GM23248 (cell line): ENCODE data around the gene CXorf58. TPM values are rescaled to one million over a fixed set of nuclear protein-coding genes. Genes with fewer than 3 reads are reported as not detected.
"Not testable (repeated sequence)": the region's sequence is repeated elsewhere in the genome, so short reads cannot be mapped to it uniquely, and the experiment has no call there.

Experiments used
- DNase-seq: peaks from one replicate; pipeline ENCODE4 v3.0.0-alpha.2; 2015
- H2AFZ ChIP-seq: fragments of 200-600 bp; sonication (generic); 2 replicates; pipeline ENCODE4 v1.6.1; 2016; ENCODE audit warnings: antibody characterized with exemption
- H3F3A ChIP-seq: fragments of 200-600 bp; sonication (generic); 2 replicates; pipeline ENCODE4 v1.6.1; 2016; ENCODE audit warnings: mild to moderate bottlenecking, antibody characterized with exemption, mixed run types; ENCODE audit not compliant: insufficient read depth
- H3K27ac ChIP-seq: fragments of 200-600 bp; sonication (generic); 2 replicates; pipeline ENCODE4 v1.5.1; 2016; ENCODE audit warnings: mild to moderate bottlenecking
- H3K27me3 ChIP-seq: fragments of 200-600 bp; sonication (generic); replicated peaks from 2 replicates; pipeline ENCODE4 v1.6.1; 2016; ENCODE audit warnings: mild to moderate bottlenecking; ENCODE audit not compliant: insufficient read depth
- H3K36me3 ChIP-seq: fragments of 200-600 bp; sonication (generic); 2 replicates; pipeline ENCODE4 v1.6.1; 2016; ENCODE audit warnings: low read depth, mild to moderate bottlenecking
- H3K4me1 ChIP-seq: fragments of 200-600 bp; sonication (generic); 2 replicates; pipeline ENCODE4 v1.6.1; 2016; ENCODE audit warnings: mild to moderate bottlenecking; ENCODE audit not compliant: insufficient read depth
- H3K4me2 ChIP-seq: fragments of 200-600 bp; sonication (generic); one replicate; pipeline ENCODE4 v1.6.1; 2016; ENCODE audit warnings: mild to moderate bottlenecking; ENCODE audit not compliant: unreplicated experiment
- H3K4me3 ChIP-seq: fragments of 200-600 bp; sonication (generic); 2 replicates; pipeline ENCODE4 v1.5.1; 2016; ENCODE audit warnings: mild to moderate bottlenecking
- H3K79me2 ChIP-seq: fragments of 200-600 bp; sonication (generic); 2 replicates; pipeline ENCODE4 v1.6.1; 2016; ENCODE audit warnings: mild to moderate bottlenecking; ENCODE audit not compliant: insufficient read depth
- H3K9ac ChIP-seq: fragments of 200-600 bp; sonication (generic); 2 replicates; pipeline ENCODE4 v1.6.1; 2016; ENCODE audit warnings: mild to moderate bottlenecking
- H3K9me2 ChIP-seq: fragments of 200-600 bp; sonication (generic); 2 replicates; pipeline ENCODE4 v1.6.1; 2016; ENCODE audit warnings: mixed run types, mild to moderate bottlenecking, moderate library complexity; ENCODE audit not compliant: insufficient read depth
- H3K9me3 ChIP-seq: fragments of 200-600 bp; sonication (generic); one replicate; pipeline ENCODE4 v1.6.1; 2017; ENCODE audit warnings: low read depth
- H4K20me1 ChIP-seq: fragments of 200-600 bp; sonication (generic); 2 replicates; pipeline ENCODE4 v1.6.0; 2016; ENCODE audit not compliant: insufficient read depth
- EZH2 ChIP-seq: fragments of 200-600 bp; sonication (generic); IDR thresholded peaks from 2 replicates; pipeline ENCODE4 v1.6.1; 2018; ENCODE audit warnings: antibody characterized with exemption, mild to moderate bottlenecking; ENCODE audit not compliant: insufficient read depth, poor library complexity, severe bottlenecking
- EZH2phosphoT487 ChIP-seq: fragments of 200-600 bp; sonication (generic); IDR thresholded peaks from 2 replicates; pipeline ENCODE4 v1.6.1; 2018; ENCODE audit warnings: antibody characterized with exemption, moderate library complexity, mild to moderate bottlenecking, low read depth; ENCODE audit not compliant: insufficient read depth
- WGBS, 2 experiments: methylation state at CpG; one replicate each; pipeline ENCODE4 v1.1.6; 2015 to 2017; ENCODE audit warnings: low lambda C conversion rate in 2 of 2, low coverage in 1 of 2; ENCODE audit errors: missing lambda C conversion rate in 2 of 2; 5-methylcytosine and 5-hydroxymethylcytosine counted together
- in situ Hi-C: fragments of 300-500 bp; cut with MboI; formaldehyde crosslinking; loops from 2 replicates; pipeline ENCODE4 v1.15.0; 2020
- polyA plus RNA-seq: library from polyadenylated mRNA; unstranded; fragments of >200 nt; fragmentation: Nextera tagmentation; extraction: Ambion mirVana; gene quantifications from 2 replicates; pipeline ENCODE4 v1.2.1, GENCODE V29; 2016
- total RNA-seq: library from RNA; depleted of rRNA; stranded (reverse); fragments of >200 nt; shearing (Covaris generic); gene quantifications from 2 replicates; pipeline ENCODE4 v1.2.3, GENCODE V29; 2014

The CXorf58 gene
- total and polyA plus RNA-seq, 2 experiments from 2014 or later, result not detected

- 64 to 73% methylated on average over 3 of the region's 3 CpGs for WGBS, 2 experiments
- no peak overlapping the region for H3K27ac ChIP-seq
- H3K4me3 ChIP-seq, result no peak overlapping the region
- H3K79me2 ChIP-seq, result no peaks in the 10 kb centered on the region
- no peak overlapping the region for H2AFZ ChIP-seq
- in situ Hi-C loops, result no loop called here
- H3K4me1 ChIP-seq, result no peaks in the 10 kb centered on the region
- H3K9me2 ChIP-seq, result no peaks in the 10 kb centered on the region
- no peak for DNase-seq
- H3K9me3 ChIP-seq, result no peaks in the 10 kb centered on the region
- H3K36me3 ChIP-seq, result no peaks in the 10 kb centered on the region
- no peaks in the 10 kb centered on the region for H4K20me1 ChIP-seq
- no peaks in the 10 kb centered on the region for H3K27me3 ChIP-seq
- no peak overlapping the region for H3K4me2 ChIP-seq
- TF ChIP-seq EZH2phosphoT487 (no peak), EZH2 (no peak)
- no peaks in the 10 kb centered on the region for H3F3A ChIP-seq
- H3K9ac ChIP-seq, result no peak overlapping the region
Measured at GRCh38 chrX:23959781-23960180, 52.0 kb downstream of the CXorf58 start.

GRCh38 chrX:23964191-23964590, 56.4 kb downstream of the CXorf58 start:
- no peaks in the 10 kb centered on the region for H3F3A ChIP-seq
- H3K9me3 ChIP-seq, result no peaks in the 10 kb centered on the region
- no peaks in the 10 kb centered on the region for H3K79me2 ChIP-seq
- no peaks in the 10 kb centered on the region for H3K27me3 ChIP-seq
- H3K27ac ChIP-seq, result no peak overlapping the region
- no peak overlapping the region for H3K4me3 ChIP-seq
- no peak overlapping the region for H2AFZ ChIP-seq
- no peaks in the 10 kb centered on the region for H3K9me2 ChIP-seq
- no peak for TF ChIP-seq EZH2
- no peak for TF ChIP-seq EZH2phosphoT487
- H3K4me2 ChIP-seq, result no peak overlapping the region
- no peaks in the 10 kb centered on the region for H3K36me3 ChIP-seq
- WGBS, 2 experiments, result 47 to 54% methylated on average over 4 of the region's 5 CpGs
- no peak for DNase-seq
- no peak overlapping the region for H3K9ac ChIP-seq
- no peaks in the 10 kb centered on the region for H3K4me1 ChIP-seq
- in situ Hi-C loops, result no loop called here
- H4K20me1 ChIP-seq, result no peaks in the 10 kb centered on the region

- H3F3A ChIP-seq, H3K4me1 ChIP-seq, H3K27me3 ChIP-seq, H3K4me2 ChIP-seq, in situ Hi-C loops, H3K9ac ChIP-seq, H3K79me2 ChIP-seq, H3K9me3 ChIP-seq, H3K27ac ChIP-seq, DNase-seq, H4K20me1 ChIP-seq, H2AFZ ChIP-seq, H3K36me3 ChIP-seq, H3K9me2 ChIP-seq, H3K4me3 ChIP-seq: not testable (repeated sequence)
- WGBS, 2 experiments, result 89 to 94% methylated on average over 6 to 8 of the region's 8 CpGs
Measured at GRCh38 chrX:23965630-23966029, 57.8 kb downstream of the CXorf58 start.

GRCh38 chrX:23978491-23978890, 70.7 kb downstream of the CXorf58 start:
- Histone ChIP-seq H3F3A (no peaks in the 10 kb centered on the region), H2AFZ (no peak overlapping the region), H3K4me3 (no peak overlapping the region), H3K9me2 (no peaks in the 10 kb centered on the region), H3K9me3 (no peaks in the 10 kb centered on the region), H3K4me1 (no peaks in the 10 kb centered on the region), H3K27ac (no peak overlapping the region), H3K9ac (no peak overlapping the region), H3K36me3 (no peaks in the 10 kb centered on the region), H3K27me3 (no peaks in the 10 kb centered on the region), H3K4me2 (no peak overlapping the region), H4K20me1 (no peaks in the 10 kb centered on the region), H3K79me2 (no peaks in the 10 kb centered on the region)
- in situ Hi-C loops, result no loop called here
- no peak for TF ChIP-seq EZH2phosphoT487
- TF ChIP-seq EZH2, result no peak
- WGBS, 2 experiments, result 67 to 68% methylated on average over 4 of the region's 4 CpGs
- DNase-seq, result no peak

GRCh38 chrX:23980011-23980441, 72.2 kb downstream of the CXorf58 start:
- H3K4me1 ChIP-seq, result no peaks in the 10 kb centered on the region
- WGBS, 2 experiments, result 53 to 63% methylated on average over 4 to 5 of the region's 5 CpGs
- no peak overlapping the region for H3K9ac ChIP-seq
- no peaks in the 10 kb centered on the region for H3F3A ChIP-seq
- no peak for DNase-seq
- H3K9me3 ChIP-seq, result no peaks in the 10 kb centered on the region
- in situ Hi-C loops, result no loop called here
- TF ChIP-seq EZH2phosphoT487, result no peak
- TF ChIP-seq EZH2, result no peak
- H3K4me2 ChIP-seq, result no peak overlapping the region
- no peaks in the 10 kb centered on the region for H4K20me1 ChIP-seq
- H2AFZ ChIP-seq, result no peak overlapping the region
- H3K9me2 ChIP-seq, result no peaks in the 10 kb centered on the region
- no peaks in the 10 kb centered on the region for H3K27me3 ChIP-seq
- no peaks in the 10 kb centered on the region for H3K36me3 ChIP-seq
- no peak overlapping the region for H3K4me3 ChIP-seq
- H3K27ac ChIP-seq, result no peak overlapping the region
- H3K79me2 ChIP-seq, result no peaks in the 10 kb centered on the region
